DOHH2 (cell line): ENCODE data around the gene SHISAL1.

Experiments used
- CTCF ChIP-seq: fragments of 200-600 bp; sonication (generic); IDR thresholded peaks from one replicate; pipeline ENCODE4 v1.5.1; 2014; ENCODE audit warnings: antibody characterized with exemption, mild to moderate bottlenecking, low read depth, low read length; ENCODE audit not compliant: poor library complexity, severe bottlenecking
- EZH2phosphoT487 ChIP-seq: fragments of 200-600 bp; sonication (generic); IDR thresholded peaks from 2 replicates; pipeline ENCODE4 v1.6.1; 2017; ENCODE audit warnings: borderline replicate concordance, mild to moderate bottlenecking, antibody characterized with exemption, low read length, moderate library complexity, mixed read lengths

GRCh38 chr22:44206330-44206645 lies 106.5 kb downstream of the SHISAL1 start:
- no peak for TF ChIP-seq CTCF
- no peak for TF ChIP-seq EZH2phosphoT487
